ENCODE results near the gene ACTRT3.
A peak's percentile ranks its signal among the peaks of the same experiment; 100 is the strongest.

ACTRT3 gene

GRCh38 chr3:169769287-169770181, at the start of gene ACTRT3:
ACTRT3 (minus strand) TSS chr3:169769561; CDS start chr3:169769520, 41 bp downstream.
- Histone ChIP-seq H3K27ac (ENCODE audit: low read depth, low read length, poor library complexity, severe bottlenecking) (peak within 1 kb of the TSS; percentile 79), H3K36me3 (ENCODE audit: insufficient read depth, low read length) (peaks cover 4% of the 10 kb centered on the region; the same call in 1 of the 2 replicates), H3K4me2 (ENCODE audit: low read length) (peak within 1 kb of the TSS; percentile 72), H3F3A (ENCODE audit: insufficient read depth, low read length) (peaks cover 43% of the 10 kb centered on the region), H3K4me1 (ENCODE audit: insufficient read depth, low read length, severe bottlenecking) (peaks cover 18% of the 10 kb centered on the region), H3K9ac (ENCODE audit: low read length) (peak within 1 kb of the TSS; percentile 73), H3K9me3 (ENCODE audit: low read length) (no peaks in the 10 kb centered on the region), H3K79me2 (ENCODE audit: insufficient read depth, low read length) (peaks cover 12% of the 10 kb centered on the region), H3K4me3 (ENCODE audit: low read depth, low read length, poor library complexity, severe bottlenecking) (peak within 1 kb of the TSS; percentile 64), H3K9me2 (ENCODE audit: low read depth, low read length) (no peaks in the 10 kb centered on the region), H4K20me1 (ENCODE audit: insufficient read depth, low read length) (no peaks in the 10 kb centered on the region), H3K27me3 (ENCODE audit: insufficient read depth, low read length) (no peaks in the 10 kb centered on the region), H2AFZ (ENCODE audit: low read length) (peak within 1 kb of the TSS; percentile 91)
- TF ChIP-seq CTCF (IDR thresholded peaks at IDR 0.05; ENCODE audit: low read length) (peak; percentile 11; the same call in 1 of the 2 replicates), EZH2 (IDR thresholded peaks at IDR 0.05; ENCODE audit: borderline replicate concordance, low read length) (no peak)

GRCh38 chr3:169818316-169818715, 49.0 kb upstream of the ACTRT3 start:
- H3F3A ChIP-seq (ENCODE audit: insufficient read depth, low read length) = no peaks in the 10 kb centered on the region
- TF ChIP-seq EZH2 (IDR thresholded peaks at IDR 0.05; ENCODE audit: borderline replicate concordance, low read length) (no peak), CTCF (IDR thresholded peaks at IDR 0.05; ENCODE audit: low read length) (no peak)
- H3K9me2 ChIP-seq (ENCODE audit: low read depth, low read length) = no peaks in the 10 kb centered on the region
- no peaks in the 10 kb centered on the region; the same call in 1 of the 2 replicates for H3K36me3 ChIP-seq (ENCODE audit: insufficient read depth, low read length)
- no peak overlapping the region for H3K4me3 ChIP-seq (ENCODE audit: low read depth, low read length, poor library complexity, severe bottlenecking)
- H3K4me1 ChIP-seq (ENCODE audit: insufficient read depth, low read length, severe bottlenecking) = peaks cover 13% of the 10 kb centered on the region
- H2AFZ ChIP-seq (ENCODE audit: low read length) = no peak overlapping the region
- H3K4me2 ChIP-seq (ENCODE audit: low read length) = no peak overlapping the region
- H3K27me3 ChIP-seq (ENCODE audit: insufficient read depth, low read length) = peaks cover 6% of the 10 kb centered on the region; the same call in 1 of the 2 replicates
- H3K9ac ChIP-seq (ENCODE audit: low read length) = no peak overlapping the region
- no peaks in the 10 kb centered on the region for H4K20me1 ChIP-seq (ENCODE audit: insufficient read depth, low read length)
- no peaks in the 10 kb centered on the region for H3K79me2 ChIP-seq (ENCODE audit: insufficient read depth, low read length)
- H3K9me3 ChIP-seq (ENCODE audit: low read length) = peaks cover 8% of the 10 kb centered on the region
- H3K27ac ChIP-seq (ENCODE audit: low read depth, low read length, poor library complexity, severe bottlenecking) = no peak overlapping the region

GRCh38 chr3:169815590-169816150, 46.3 kb upstream of the ACTRT3 start:
- Histone ChIP-seq H2AFZ (ENCODE audit: low read length) (no peak overlapping the region), H3K27me3 (ENCODE audit: insufficient read depth, low read length) (peaks cover 6% of the 10 kb centered on the region; the same call in 1 of the 2 replicates), H3K9me3 (ENCODE audit: low read length) (peaks cover 8% of the 10 kb centered on the region), H3K36me3 (ENCODE audit: insufficient read depth, low read length) (no peaks in the 10 kb centered on the region; the same call in 1 of the 2 replicates), H3K4me2 (ENCODE audit: low read length) (no peak overlapping the region), H3F3A (ENCODE audit: insufficient read depth, low read length) (0 out of 2 replicates have a peak, but pooled peaks cover 6% of the 10 kb centered on the region), H3K4me3 (ENCODE audit: low read depth, low read length, poor library complexity, severe bottlenecking) (no peak overlapping the region), H3K9ac (ENCODE audit: low read length) (no peak overlapping the region), H4K20me1 (ENCODE audit: insufficient read depth, low read length) (no peaks in the 10 kb centered on the region), H3K79me2 (ENCODE audit: insufficient read depth, low read length) (no peaks in the 10 kb centered on the region), H3K4me1 (ENCODE audit: insufficient read depth, low read length, severe bottlenecking) (peaks cover 37% of the 10 kb centered on the region), H3K27ac (ENCODE audit: low read depth, low read length, poor library complexity, severe bottlenecking) (no peak overlapping the region), H3K9me2 (ENCODE audit: low read depth, low read length) (no peaks in the 10 kb centered on the region)
- no peak for TF ChIP-seq EZH2 (IDR thresholded peaks at IDR 0.05; ENCODE audit: borderline replicate concordance, low read length)
